Neural cell (in vitro differentiated cells): ENCODE measurements around the gene KIZ.

Experiments
- CTCF ChIP-seq: fragments of 450-650 bp; IDR thresholded peaks from 2 replicates; pipeline ENCODE4 v1.5.1; 2014; ENCODE audit warnings: antibody characterized with exemption, mild to moderate bottlenecking, moderate library complexity; ENCODE audit not compliant: poor library complexity, severe bottlenecking
- EZH2 ChIP-seq: fragments of 200-600, 300-800 bp; shearing (Covaris generic), sonication (generic); IDR thresholded peaks from 2 replicates; pipeline ENCODE4 v1.6.1; 2014; ENCODE audit warnings: antibody characterized with exemption, low read length, borderline replicate concordance, mild to moderate bottlenecking; ENCODE audit not compliant: insufficient read depth, poor library complexity, severe bottlenecking
- MXI1 ChIP-seq: fragments of 450-650 bp; conservative IDR thresholded peaks from 2 replicates; pipeline ENCODE4 v1.6.1; 2014; ENCODE audit warnings: antibody characterized with exemption, mild to moderate bottlenecking; ENCODE audit not compliant: poor library complexity, severe bottlenecking
- RAD21 ChIP-seq: fragments of 450-650 bp; conservative IDR thresholded peaks from 2 replicates; pipeline ENCODE4 v1.6.1; 2014; ENCODE audit warnings: antibody characterized with exemption, mild to moderate bottlenecking, moderate library complexity
- REST ChIP-seq: IDR thresholded peaks from 2 replicates; pipeline ENCODE4 v1.6.1; 2012; ENCODE audit warnings: borderline replicate concordance

GRCh38 chr20:21262812-21263211 lies 136.9 kb downstream of the KIZ start:
- TF ChIP-seq CTCF (no peak), RAD21 (no peak), EZH2 (no peak), MXI1 (no peak), REST (no peak)
